NT2/D1 (cell line): Measurements from ENCODE around the gene NRXN2.

ENCODE experiments used
- YY1 ChIP-seq: IDR thresholded peaks from 2 replicates; pipeline ENCODE4 v1.6.1; 2011; ENCODE audit not compliant: insufficient read length, insufficient read depth
- ZNF274 ChIP-seq: IDR thresholded peaks from 2 replicates; pipeline ENCODE4 v1.6.1; 2011; ENCODE audit warnings: mild to moderate bottlenecking, low read depth, low read length

- no peak for TF ChIP-seq YY1
- TF ChIP-seq ZNF274: no peak
These were observed 28.6 kb upstream of the NRXN2 start for GRCh38 chr11:64751580-64751979.
